ENCODE data around the gene UVSSA.

Gene UVSSA

DNA sequence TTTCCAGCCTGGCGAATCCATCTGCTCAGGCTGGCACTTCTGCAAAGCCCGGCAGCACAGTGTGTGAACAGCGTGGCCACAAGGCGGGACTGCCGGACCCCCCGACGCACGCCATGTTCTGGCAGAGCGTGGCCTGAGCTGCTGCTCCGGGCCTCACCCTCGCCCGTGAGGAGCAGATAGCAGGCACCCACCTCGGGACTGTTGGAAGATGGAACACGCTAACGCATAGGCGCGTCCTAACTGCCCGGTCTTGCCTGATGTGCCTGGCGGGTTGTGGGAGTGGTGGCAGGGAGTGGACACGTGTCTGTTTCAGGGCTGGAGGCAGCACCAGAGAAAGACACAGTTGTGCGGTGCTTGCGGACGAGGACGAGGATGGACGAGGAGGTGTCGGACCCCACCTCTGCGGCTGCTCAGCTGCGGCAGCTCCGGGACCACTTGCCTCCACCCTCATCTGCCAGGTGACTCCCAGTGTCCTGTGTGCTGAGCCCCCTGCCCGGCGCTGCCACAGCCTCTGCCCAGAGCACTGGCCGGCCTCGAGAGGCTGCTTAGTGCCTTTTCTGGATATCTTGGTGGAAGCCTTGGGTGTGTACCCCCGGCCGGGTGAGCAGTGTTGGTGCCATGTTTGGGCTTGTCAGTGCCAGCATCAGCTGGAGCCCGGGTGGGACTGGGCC is 28.2 kb downstream of the UVSSA start:
- no peak overlapping the region for H3K4me3 Mint-ChIP-seq
- no peak for DNase-seq

DNA sequence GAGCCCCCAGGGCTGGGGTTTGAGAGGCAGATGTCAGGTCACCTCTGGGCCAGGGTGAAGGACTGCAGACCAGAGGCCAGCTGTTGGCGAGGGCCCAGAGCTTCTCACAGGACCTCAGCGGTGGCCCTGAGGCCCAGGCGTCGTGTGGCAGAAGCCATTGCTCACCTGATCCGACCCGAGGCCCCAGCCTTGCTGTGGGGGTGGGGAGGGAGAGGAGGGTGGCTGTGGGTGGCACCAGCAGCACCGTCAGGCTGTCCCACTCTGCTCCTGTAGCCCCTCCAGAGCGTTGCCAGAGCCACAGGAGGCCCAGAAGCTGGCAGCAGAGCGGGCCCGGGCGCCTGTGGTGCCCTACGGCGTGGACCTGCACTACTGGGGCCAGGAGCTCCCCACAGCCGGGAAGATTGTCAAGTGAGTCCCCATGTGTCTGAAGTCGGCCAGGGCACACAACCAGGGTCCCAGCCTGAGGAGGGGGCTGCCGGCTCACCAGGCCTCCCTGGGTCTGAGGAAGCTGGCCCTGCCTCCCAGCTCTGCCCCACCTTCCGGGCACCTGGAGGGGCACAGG is 28.8 kb downstream of the UVSSA start:
- H3K9me3 Mint-ChIP-seq, result peaks cover 15% of the 10 kb centered on the region
- TF ChIP-seq, protein P1, sequence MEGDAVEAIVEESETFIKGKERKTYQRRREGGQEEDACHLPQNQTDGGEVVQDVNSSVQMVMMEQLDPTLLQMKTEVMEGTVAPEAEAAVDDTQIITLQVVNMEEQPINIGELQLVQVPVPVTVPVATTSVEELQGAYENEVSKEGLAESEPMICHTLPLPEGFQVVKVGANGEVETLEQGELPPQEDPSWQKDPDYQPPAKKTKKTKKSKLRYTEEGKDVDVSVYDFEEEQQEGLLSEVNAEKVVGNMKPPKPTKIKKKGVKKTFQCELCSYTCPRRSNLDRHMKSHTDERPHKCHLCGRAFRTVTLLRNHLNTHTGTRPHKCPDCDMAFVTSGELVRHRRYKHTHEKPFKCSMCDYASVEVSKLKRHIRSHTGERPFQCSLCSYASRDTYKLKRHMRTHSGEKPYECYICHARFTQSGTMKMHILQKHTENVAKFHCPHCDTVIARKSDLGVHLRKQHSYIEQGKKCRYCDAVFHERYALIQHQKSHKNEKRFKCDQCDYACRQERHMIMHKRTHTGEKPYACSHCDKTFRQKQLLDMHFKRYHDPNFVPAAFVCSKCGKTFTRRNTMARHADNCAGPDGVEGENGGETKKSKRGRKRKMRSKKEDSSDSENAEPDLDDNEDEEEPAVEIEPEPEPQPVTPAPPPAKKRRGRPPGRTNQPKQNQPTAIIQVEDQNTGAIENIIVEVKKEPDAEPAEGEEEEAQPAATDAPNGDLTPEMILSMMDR (IDR thresholded peaks at IDR 0.05), result no peak
- no peak for DNase-seq

More for the DNA sequence above, 28.2 kb downstream of the UVSSA start:
- Mint-ChIP-seq H3K27ac (no peak overlapping the region), H3K9me3 (peaks cover 15% of the 10 kb centered on the region), H3K27me3 (ENCODE audit: low read depth, poor library complexity) (peaks cover 4% of the 10 kb centered on the region), H3K36me3 (ENCODE audit: low read depth) (peaks cover 34% of the 10 kb centered on the region), H3K4me1 (peaks cover 9% of the 10 kb centered on the region)
- TF ChIP-seq, protein P1 (IDR thresholded peaks at IDR 0.05), result no peak

DNA sequence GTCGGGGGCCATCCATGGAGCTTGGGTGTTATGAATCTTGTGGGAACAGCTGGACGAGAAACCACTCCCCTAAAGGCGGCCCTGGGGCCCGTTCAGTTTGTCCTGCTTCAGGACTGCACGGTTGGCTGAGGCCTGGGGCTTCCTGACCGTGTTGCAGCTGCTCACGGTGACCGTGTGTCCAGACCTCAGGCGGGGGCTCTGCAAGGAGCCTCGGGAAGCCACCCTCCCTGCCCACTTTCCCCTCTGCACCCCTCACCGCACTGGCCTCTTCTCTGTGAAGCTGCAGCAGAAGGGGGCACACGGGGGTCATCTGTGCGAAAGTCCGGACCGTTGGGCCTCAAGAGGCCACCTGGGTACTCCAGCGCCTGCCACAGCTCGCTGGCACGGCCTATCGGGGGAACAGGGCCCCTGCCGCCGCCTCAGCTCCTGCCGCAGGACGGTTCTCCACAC is 29.4 kb downstream of the UVSSA start:
- Mint-ChIP-seq H3K4me3 (no peak overlapping the region), H3K4me1 (peaks cover under 1% of the 10 kb centered on the region), H3K27me3 (ENCODE audit: low read depth, poor library complexity) (peaks cover 4% of the 10 kb centered on the region), H3K27ac (no peak overlapping the region), H3K9me3 (peaks cover 15% of the 10 kb centered on the region), H3K36me3 (ENCODE audit: low read depth) (peaks cover 28% of the 10 kb centered on the region)
- TF ChIP-seq, protein P1 (IDR thresholded peaks at IDR 0.05), result no peak
- DNase-seq, result no peak

More for the DNA sequence above, 28.8 kb downstream of the UVSSA start:
- Mint-ChIP-seq H3K27me3 (ENCODE audit: low read depth, poor library complexity) (peaks cover 4% of the 10 kb centered on the region), H3K4me1 (peaks cover 6% of the 10 kb centered on the region), H3K27ac (no peak overlapping the region), H3K36me3 (ENCODE audit: low read depth) (peaks cover 33% of the 10 kb centered on the region), H3K4me3 (no peak overlapping the region)

DNA sequence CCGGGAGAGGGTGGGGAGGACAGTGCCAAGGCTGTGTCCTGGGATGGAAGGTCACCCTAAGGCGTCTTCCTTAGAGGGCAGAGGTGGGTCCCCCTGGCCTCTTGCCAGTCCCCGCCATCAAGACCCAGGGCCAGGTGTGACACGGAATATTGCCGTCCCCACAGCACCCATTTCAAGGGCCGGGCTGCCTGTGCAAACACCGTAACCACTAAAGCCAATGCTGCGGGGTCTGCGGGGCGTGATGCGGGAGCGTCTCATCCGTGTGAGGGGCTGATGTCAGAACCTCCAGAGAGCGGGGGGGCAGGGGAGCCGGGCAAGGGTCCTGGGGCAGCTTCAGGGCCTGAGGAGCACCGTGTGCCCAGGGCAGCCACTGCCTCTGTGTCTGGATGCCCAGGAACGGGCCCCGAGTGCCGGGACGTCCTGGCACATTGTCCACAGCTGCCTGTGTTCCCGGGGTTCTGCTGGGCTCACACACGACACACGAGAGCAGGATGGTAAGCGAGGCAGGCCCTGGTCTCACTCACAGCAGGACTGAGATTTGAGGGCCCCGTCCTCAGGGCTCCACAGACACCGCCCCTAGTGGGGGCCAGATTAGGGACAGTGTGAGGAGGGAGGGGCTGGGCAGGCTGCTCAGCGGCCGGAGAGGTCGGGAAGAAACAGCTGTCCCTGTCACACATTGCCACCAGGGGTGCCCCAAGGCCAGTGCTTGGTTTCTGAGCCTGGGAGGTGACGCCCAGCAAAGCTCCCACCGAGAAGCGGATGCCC is 30.0 kb downstream of the UVSSA start:
- Mint-ChIP-seq H3K36me3 (ENCODE audit: low read depth) (peaks cover 21% of the 10 kb centered on the region), H3K4me3 (no peak overlapping the region), H3K9me3 (peaks cover 15% of the 10 kb centered on the region), H3K4me1 (no peaks in the 10 kb centered on the region), H3K27ac (no peak overlapping the region), H3K27me3 (ENCODE audit: low read depth, poor library complexity) (peaks cover 4% of the 10 kb centered on the region)
- DNase-seq, result no peak
- TF ChIP-seq, protein P1 (IDR thresholded peaks at IDR 0.05), result no peak

DNA sequence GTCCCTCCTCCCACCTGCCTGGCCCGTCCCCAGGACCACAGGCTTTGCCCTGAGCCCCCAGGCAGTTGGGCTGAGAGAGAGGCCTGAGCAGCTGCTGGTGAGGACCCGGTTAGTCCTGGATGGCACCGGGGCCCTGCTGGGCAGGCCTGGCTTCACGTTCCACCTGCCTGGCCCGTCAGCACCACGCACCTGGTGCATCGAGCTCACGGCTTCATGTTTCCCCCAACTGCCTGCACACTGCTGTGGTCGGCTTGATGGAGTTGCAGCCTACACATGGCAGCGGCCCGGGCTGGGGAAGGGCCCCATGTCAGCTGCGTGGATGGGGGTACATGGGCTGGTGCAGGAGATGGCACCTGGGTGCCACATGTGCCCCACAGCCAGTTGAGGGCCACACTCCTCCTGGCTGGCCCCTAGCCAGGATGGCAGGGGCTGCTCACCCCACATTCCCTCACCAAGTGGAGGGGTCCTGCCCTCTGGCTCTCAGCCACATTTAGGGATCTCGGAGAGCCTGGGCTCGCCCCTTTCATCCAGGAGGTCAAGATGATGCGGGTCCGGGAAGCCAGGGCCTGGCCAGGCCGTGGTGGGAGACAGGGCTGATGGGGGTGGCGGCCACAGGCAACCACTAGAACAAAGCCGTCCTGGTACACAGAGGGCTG is 30.7 kb downstream of the UVSSA start:
- peak; percentile 1 for DNase-seq
- no peak overlapping the region for H3K4me3 Mint-ChIP-seq
- no peaks in the 10 kb centered on the region for H3K4me1 Mint-ChIP-seq
- H3K27me3 Mint-ChIP-seq (ENCODE audit: low read depth, poor library complexity), result no peaks in the 10 kb centered on the region
- H3K36me3 Mint-ChIP-seq (ENCODE audit: low read depth), result peaks cover 14% of the 10 kb centered on the region
- peaks cover 9% of the 10 kb centered on the region for H3K9me3 Mint-ChIP-seq
- TF ChIP-seq, protein P1 (IDR thresholded peaks at IDR 0.05), result no peak
- H3K27ac Mint-ChIP-seq, result no peak overlapping the region
